Esophagus muscularis mucosa (tissue), 3 donors: ENCODE data around the gene SET.

Source experiments
- POLR2A ChIP-seq: fragments of 450-650 bp; IDR thresholded peaks from one replicate; pipeline ENCODE4 v1.6.1; 2017; ENCODE audit warnings: antibody characterized with exemption, moderate library complexity, mild to moderate bottlenecking, low read depth
- TF ChIP-seq, protein P1 (sequence below), 3 experiments: fragments of 200-600 bp in 2 of 3; fragments of 450-650 bp in 1 of 3; sonication (generic) in 2 of 3; IDR thresholded peaks; one replicate each; pipeline ENCODE4 v1.5.1; 2017 to 2019; ENCODE audit warnings: antibody characterized with exemption in 3 of 3, mild to moderate bottlenecking in 2 of 3, moderate library complexity in 1 of 3

DNA sequence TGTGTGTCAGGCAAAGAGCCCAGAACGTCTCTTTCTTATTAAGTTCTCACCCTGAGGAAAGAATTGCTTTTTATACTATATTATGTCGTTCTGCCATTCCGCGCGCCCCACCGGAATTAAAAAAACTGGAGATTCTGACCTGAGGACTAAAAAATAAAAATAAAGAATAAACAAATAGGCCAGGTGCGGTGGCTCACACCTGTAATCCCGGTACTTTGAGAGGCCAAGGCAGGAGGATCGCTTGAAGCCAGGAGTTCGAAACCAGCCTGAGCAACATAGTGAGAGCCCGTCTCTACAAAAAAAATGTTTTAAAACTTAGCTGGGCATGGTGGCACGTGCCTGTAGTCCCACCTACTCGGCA, 31.7 kb upstream of the SET start:
- TF ChIP-seq, protein P1, sequence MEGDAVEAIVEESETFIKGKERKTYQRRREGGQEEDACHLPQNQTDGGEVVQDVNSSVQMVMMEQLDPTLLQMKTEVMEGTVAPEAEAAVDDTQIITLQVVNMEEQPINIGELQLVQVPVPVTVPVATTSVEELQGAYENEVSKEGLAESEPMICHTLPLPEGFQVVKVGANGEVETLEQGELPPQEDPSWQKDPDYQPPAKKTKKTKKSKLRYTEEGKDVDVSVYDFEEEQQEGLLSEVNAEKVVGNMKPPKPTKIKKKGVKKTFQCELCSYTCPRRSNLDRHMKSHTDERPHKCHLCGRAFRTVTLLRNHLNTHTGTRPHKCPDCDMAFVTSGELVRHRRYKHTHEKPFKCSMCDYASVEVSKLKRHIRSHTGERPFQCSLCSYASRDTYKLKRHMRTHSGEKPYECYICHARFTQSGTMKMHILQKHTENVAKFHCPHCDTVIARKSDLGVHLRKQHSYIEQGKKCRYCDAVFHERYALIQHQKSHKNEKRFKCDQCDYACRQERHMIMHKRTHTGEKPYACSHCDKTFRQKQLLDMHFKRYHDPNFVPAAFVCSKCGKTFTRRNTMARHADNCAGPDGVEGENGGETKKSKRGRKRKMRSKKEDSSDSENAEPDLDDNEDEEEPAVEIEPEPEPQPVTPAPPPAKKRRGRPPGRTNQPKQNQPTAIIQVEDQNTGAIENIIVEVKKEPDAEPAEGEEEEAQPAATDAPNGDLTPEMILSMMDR (IDR thresholded peaks at IDR 0.05) = no peak
- TF ChIP-seq POLR2A = no peak
